WI38 (cell line): Measurements from ENCODE around the gene THSD7B.

Experiments used
- H3K4me3 ChIP-seq: 2 replicates; pipeline ENCODE4 v1.5.1; 2011; ENCODE audit warnings: low read depth, mild to moderate bottlenecking, control low read depth, low read length
- CTCF ChIP-seq: IDR thresholded peaks from 2 replicates; pipeline ENCODE4 v1.5.1; 2012; ENCODE audit warnings: low read depth, mild to moderate bottlenecking, control low read depth, low read length

The THSD7B gene

GRCh38 chr2:137644731-137645130 is 879.4 kb downstream of the THSD7B start:
- TF ChIP-seq CTCF = no peak

GRCh38 chr2:137654046-137654445 is 888.7 kb downstream of the THSD7B start:
- TF ChIP-seq CTCF = no peak
- H3K4me3 ChIP-seq = no peak overlapping the region

More at GRCh38 chr2:137644731-137645130, 879.4 kb downstream of the THSD7B start:
- H3K4me3 ChIP-seq = no peak overlapping the region

- H3K4me3 ChIP-seq = no peak overlapping the region
- TF ChIP-seq CTCF = no peak
These were observed 890.5 kb downstream of the THSD7B start for GRCh38 chr2:137655814-137656213.

GRCh38 chr2:137658433-137658832 is 893.1 kb downstream of the THSD7B start:
- no peak for TF ChIP-seq CTCF

GRCh38 chr2:137659616-137660015 is 894.3 kb downstream of the THSD7B start:
- no peak for TF ChIP-seq CTCF
- H3K4me3 ChIP-seq = no peak overlapping the region

More at GRCh38 chr2:137658433-137658832, 893.1 kb downstream of the THSD7B start:
- no peak overlapping the region for H3K4me3 ChIP-seq

GRCh38 chr2:137670111-137670510 is 904.8 kb downstream of the THSD7B start:
- no peak for TF ChIP-seq CTCF
- H3K4me3 ChIP-seq = no peak overlapping the region

GRCh38 chr2:137672989-137673552 is 907.7 kb downstream of the THSD7B start:
- no peak for TF ChIP-seq CTCF
- H3K4me3 ChIP-seq = no peak overlapping the region
